GM18873 (cell line): Measurements from ENCODE around the gene GUCY1A2.
"Not testable (repeated sequence)": the region's sequence is repeated elsewhere in the genome, so short reads cannot be mapped to it uniquely, and the experiment has no call there.

Experiments used
- ATAC-seq: cut with Tn5 transposase; IDR thresholded peaks from one replicate; pipeline ENCODE4 v1.9.1; 2021; ENCODE audit warnings: mild to moderate bottlenecking, moderate library complexity, moderate number of reproducible peaks; ENCODE audit not compliant: unreplicated experiment, low FRiP score

GUCY1A2 gene

GRCh38 chr11:106957030-106957482, 61.2 kb downstream of the GUCY1A2 start:
- ATAC-seq, result no peak

- no peak for ATAC-seq
These were observed 68.2 kb downstream of the GUCY1A2 start for GRCh38 chr11:106950067-106950491.

- ATAC-seq, result no peak
These were observed 75.2 kb downstream of the GUCY1A2 start for GRCh38 chr11:106943089-106943488.

- ATAC-seq, result no peak
These were observed 79.1 kb downstream of the GUCY1A2 start for GRCh38 chr11:106939157-106939556.

GRCh38 chr11:106937111-106937510, 81.2 kb downstream of the GUCY1A2 start:
- ATAC-seq, result no peak

- ATAC-seq, result no peak
These were observed 93.0 kb downstream of the GUCY1A2 start for GRCh38 chr11:106925245-106925644.

- ATAC-seq, result no peak
These were observed 97.3 kb downstream of the GUCY1A2 start for GRCh38 chr11:106920899-106921509.

- no peak for ATAC-seq
These were observed 100.3 kb downstream of the GUCY1A2 start for GRCh38 chr11:106917973-106918372.

- ATAC-seq, result no peak
These were observed 103.9 kb downstream of the GUCY1A2 start for GRCh38 chr11:106914409-106914808.

- no peak for ATAC-seq
These were observed 105.1 kb downstream of the GUCY1A2 start for GRCh38 chr11:106913141-106913540.

GRCh38 chr11:106904826-106905225, 113.5 kb downstream of the GUCY1A2 start:
- no peak for ATAC-seq

GRCh38 chr11:106889718-106890117, 128.6 kb downstream of the GUCY1A2 start:
- ATAC-seq, result no peak

- ATAC-seq, result no peak
These were observed 129.9 kb downstream of the GUCY1A2 start for GRCh38 chr11:106888386-106888785.

GRCh38 chr11:106883693-106884092, 134.6 kb downstream of the GUCY1A2 start:
- not testable (repeated sequence) for ATAC-seq

GRCh38 chr11:106879832-106880546, 138.3 kb downstream of the GUCY1A2 start:
- no peak for ATAC-seq

- ATAC-seq, result no peak
These were observed 139.2 kb downstream of the GUCY1A2 start for GRCh38 chr11:106879029-106879428.

GRCh38 chr11:106875013-106875412, 143.3 kb downstream of the GUCY1A2 start:
- no peak for ATAC-seq

- ATAC-seq, result no peak
These were observed 146.0 kb downstream of the GUCY1A2 start for GRCh38 chr11:106872246-106872645.

- ATAC-seq, result no peak
These were observed 160.1 kb downstream of the GUCY1A2 start for GRCh38 chr11:106858200-106858599.

GRCh38 chr11:106856566-106856965, 161.7 kb downstream of the GUCY1A2 start:
- ATAC-seq, result no peak

- no peak for ATAC-seq
These were observed 163.8 kb downstream of the GUCY1A2 start for GRCh38 chr11:106854429-106854828.

GRCh38 chr11:106853850-106854401, 164.3 kb downstream of the GUCY1A2 start:
- ATAC-seq, result no peak
